HL-60 (cell line): Measurements from ENCODE around the gene STK40.

Source experiments
- DNase-seq, 2 experiments: peaks; one replicate each; pipeline ENCODE4 v3.0.0-alpha.2; 2010 to 2020; ENCODE audit warnings: low read depth in 1 of 2, low spot score in 1 of 2
- H3K27ac ChIP-seq: fragments of 250-450 bp; sonication (Bioruptor Pico); replicated peaks from 2 replicates; pipeline ENCODE4 v1.5.1; 2020; ENCODE audit warnings: mild to moderate bottlenecking, moderate library complexity
- H3K27me3 ChIP-seq: fragments of 250-450 bp; sonication (Bioruptor Pico); 2 replicates; pipeline ENCODE4 v1.5.1; 2021; ENCODE audit warnings: mild to moderate bottlenecking, moderate library complexity; ENCODE audit not compliant: insufficient read depth, poor library complexity, severe bottlenecking
- H3K4me3 ChIP-seq: replicated peaks from 2 replicates; pipeline ENCODE4 v1.5.1; 2011; ENCODE audit warnings: mild to moderate bottlenecking, control low read depth, low read length; ENCODE audit not compliant: insufficient read depth
- CTCF ChIP-seq: IDR thresholded peaks from one replicate; pipeline ENCODE4 v1.5.1; 2011; ENCODE audit warnings: low read length, control low read depth, inconsistent platforms; ENCODE audit not compliant: insufficient read depth
- GABPA ChIP-seq: IDR thresholded peaks from 2 replicates; pipeline ENCODE4 v1.6.1; 2012; ENCODE audit warnings: low read depth
- POLR2AphosphoS5 ChIP-seq: IDR thresholded peaks from 2 replicates; pipeline ENCODE4 v1.6.1; 2012; ENCODE audit warnings: low read depth
- REST ChIP-seq: IDR thresholded peaks from 2 replicates; pipeline ENCODE4 v1.6.1; 2012; ENCODE audit warnings: low read depth; ENCODE audit not compliant: insufficient replicate concordance
- SPI1 ChIP-seq: IDR thresholded peaks from 2 replicates; pipeline ENCODE4 v1.6.1; 2012; ENCODE audit warnings: low read depth, mild to moderate bottlenecking, borderline replicate concordance

STK40 gene

GRCh38 chr1:36411674-36412648 lies 26.2 kb upstream of the STK40 start:
- no peak for DNase-seq

GRCh38 chr1:36408479-36408878 lies 22.8 kb upstream of the STK40 start:
- H3K4me3 ChIP-seq = no peak overlapping the region
- no peak overlapping the region for H3K27ac ChIP-seq
- DNase-seq = no peak
- no peaks in the 10 kb centered on the region for H3K27me3 ChIP-seq
- TF ChIP-seq GABPA (no peak), CTCF (no peak), POLR2AphosphoS5 (no peak), REST (no peak), SPI1 (no peak)

More at GRCh38 chr1:36411674-36412648, 26.2 kb upstream of the STK40 start:
- Histone ChIP-seq H3K27me3 (no peaks in the 10 kb centered on the region), H3K4me3 (no peak overlapping the region), H3K27ac (no peak overlapping the region)
- no peak for TF ChIP-seq REST
- TF ChIP-seq SPI1 = no peak
- no peak for TF ChIP-seq POLR2AphosphoS5
- no peak for TF ChIP-seq GABPA
- no peak for TF ChIP-seq CTCF

GRCh38 chr1:36406440-36406839 lies 20.7 kb upstream of the STK40 start:
- no peak overlapping the region for H3K27ac ChIP-seq
- no peak overlapping the region for H3K4me3 ChIP-seq
- DNase-seq = no peak
- no peaks in the 10 kb centered on the region for H3K27me3 ChIP-seq
- TF ChIP-seq SPI1 (no peak), REST (no peak), POLR2AphosphoS5 (no peak), CTCF (no peak), GABPA (no peak)
